Fibroblast of villous mesenchyme (primary cell): ENCODE data around the gene TAP2. TPM values are rescaled to one million over a fixed set of nuclear protein-coding genes. Genes with fewer than 3 reads are reported as not detected.

Experiments used
- DNase-seq: peaks from one replicate; pipeline ENCODE4 v3.0.0-alpha.2; 2010; ENCODE audit warnings: low read depth
- H3K4me3 ChIP-seq: 2 replicates; pipeline ENCODE4 v1.5.1; 2011; ENCODE audit warnings: low read depth, mild to moderate bottlenecking, low read length
- CTCF ChIP-seq: IDR thresholded peaks from 2 replicates; pipeline ENCODE4 v1.5.1; 2012; ENCODE audit warnings: low read depth, mild to moderate bottlenecking, low read length; ENCODE audit not compliant: insufficient read depth
- total RNA-seq: library from RNA; depleted of rRNA; stranded (reverse); fragments of >200 nt; gene quantifications from 2 replicates; pipeline ENCODE4 v1.2.3, GENCODE V29; 2012

TAP2 gene
- total RNA-seq, 1 donor, result 33.7 TPM

- H3K4me3 ChIP-seq, result peak within 1 kb of the TSS; percentile 95
- peak; percentile 77 for TF ChIP-seq CTCF
- peak; percentile 96 for DNase-seq
These were observed 15.2 kb upstream of the TAP2 start, which contains the start of the genes PSMB9 and TAP1 for GRCh38 chr6:32853541-32854375. Gene PSMB9, plus strand, starts transcription at chr6:32854192. Its CDS starts 38 bp downstream, at chr6:32854230. Gene TAP1, minus strand, starts transcription at chr6:32853704. Its CDS starts 68 bp downstream, at chr6:32853636.

- DNase-seq, result peak; percentile 33
- peak overlapping the region; percentile 95 for H3K4me3 ChIP-seq
- no peak for TF ChIP-seq CTCF
These were observed 14.5 kb upstream of the TAP2 start for GRCh38 chr6:32852844-32853540.

- peak; percentile 29 for DNase-seq
- H3K4me3 ChIP-seq, result peak overlapping the region; percentile 95
- no peak for TF ChIP-seq CTCF
These were observed 13.7 kb upstream of the TAP2 start for GRCh38 chr6:32852018-32852843.

GRCh38 chr6:32851025-32851424 is 12.5 kb upstream of the TAP2 start:
- no peak for TF ChIP-seq CTCF
- H3K4me3 ChIP-seq, result no peak overlapping the region
- DNase-seq, result no peak

- H3K4me3 ChIP-seq, result no peak overlapping the region
- no peak for TF ChIP-seq CTCF
- DNase-seq, result no peak
These were observed 10.6 kb upstream of the TAP2 start for GRCh38 chr6:32849126-32849525.

GRCh38 chr6:32847795-32848194 is 9.3 kb upstream of the TAP2 start:
- DNase-seq, result no peak
- no peak overlapping the region for H3K4me3 ChIP-seq
- no peak for TF ChIP-seq CTCF
